Mucosa of stomach (tissue), 1 donor: ENCODE data around the gene COX7A1.
A peak's percentile ranks its signal among the peaks of the same experiment; 100 is the strongest.

Experiments
- H3K27me3 ChIP-seq: one replicate; pipeline ENCODE4 v1.7.0; 2013; ENCODE audit warnings: mild to moderate bottlenecking, low read length; ENCODE audit not compliant: control insufficient read depth, insufficient read depth
- H3K36me3 ChIP-seq: one replicate; pipeline ENCODE4 v1.7.0; 2013; ENCODE audit warnings: low read length; ENCODE audit not compliant: control insufficient read depth, insufficient read depth
- H3K4me1 ChIP-seq: one replicate; pipeline ENCODE4 v1.7.0; 2013; ENCODE audit warnings: mild to moderate bottlenecking, low read length; ENCODE audit not compliant: control insufficient read depth, insufficient read depth
- H3K4me3 ChIP-seq: one replicate; pipeline ENCODE4 v1.7.0; 2013; ENCODE audit warnings: low read length
- H3K9ac ChIP-seq: one replicate; pipeline ENCODE4 v1.7.0; 2013; ENCODE audit warnings: mild to moderate bottlenecking, low read length, moderate library complexity
- H3K9me3 ChIP-seq: one replicate; pipeline ENCODE4 v1.7.0; 2013; ENCODE audit warnings: mild to moderate bottlenecking, low read length, moderate library complexity; ENCODE audit not compliant: control insufficient read depth
- donor health status: Pancreatic carcinoma.

COX7A1 gene

GRCh38 chr19:36160821-36161596 lies 8.8 kb upstream of the COX7A1 start:
- Histone ChIP-seq H3K4me3 (no peak overlapping the region), H3K4me1 (no peaks in the 10 kb centered on the region), H3K36me3 (no peaks in the 10 kb centered on the region), H3K27me3 (no peaks in the 10 kb centered on the region), H3K9me3 (no peaks in the 10 kb centered on the region), H3K9ac (no peak overlapping the region)

GRCh38 chr19:36153126-36153525 lies 879 bp upstream of the COX7A1 start:
- H3K36me3 ChIP-seq, result peaks cover 21% of the 10 kb centered on the region
- no peaks in the 10 kb centered on the region for H3K9me3 ChIP-seq
- no peaks in the 10 kb centered on the region for H3K27me3 ChIP-seq
- no peak overlapping the region for H3K4me3 ChIP-seq
- no peaks in the 10 kb centered on the region for H3K4me1 ChIP-seq
- no peak overlapping the region for H3K9ac ChIP-seq

GRCh38 chr19:36152019-36152351 lies 262 bp downstream of the COX7A1 start:
- Histone ChIP-seq H3K36me3 (peaks cover 25% of the 10 kb centered on the region), H3K4me3 (peak overlapping the region; percentile 4), H3K4me1 (no peaks in the 10 kb centered on the region), H3K27me3 (no peaks in the 10 kb centered on the region), H3K9me3 (no peaks in the 10 kb centered on the region), H3K9ac (peak overlapping the region; percentile 65)

- H3K4me1 ChIP-seq, result no peaks in the 10 kb centered on the region
- peak overlapping the region; percentile 65 for H3K9ac ChIP-seq
- H3K27me3 ChIP-seq, result no peaks in the 10 kb centered on the region
- peaks cover 28% of the 10 kb centered on the region for H3K36me3 ChIP-seq
- H3K4me3 ChIP-seq, result peak overlapping the region; percentile 4
- no peaks in the 10 kb centered on the region for H3K9me3 ChIP-seq
These were observed 866 bp downstream of the COX7A1 start for GRCh38 chr19:36151144-36152018.

- no peaks in the 10 kb centered on the region for H3K4me1 ChIP-seq
- no peaks in the 10 kb centered on the region for H3K27me3 ChIP-seq
- H3K9me3 ChIP-seq, result no peaks in the 10 kb centered on the region
- no peak overlapping the region for H3K4me3 ChIP-seq
- H3K9ac ChIP-seq, result peak overlapping the region; percentile 34
- peaks cover 34% of the 10 kb centered on the region for H3K36me3 ChIP-seq
These were observed 1.7 kb downstream of the COX7A1 start for GRCh38 chr19:36150586-36150985.

GRCh38 chr19:36149673-36150406 lies 2.4 kb downstream of the COX7A1 start:
- H3K9ac ChIP-seq, result no peak overlapping the region
- no peaks in the 10 kb centered on the region for H3K9me3 ChIP-seq
- no peaks in the 10 kb centered on the region for H3K27me3 ChIP-seq
- no peaks in the 10 kb centered on the region for H3K4me1 ChIP-seq
- H3K4me3 ChIP-seq, result no peak overlapping the region
- H3K36me3 ChIP-seq, result peaks cover 34% of the 10 kb centered on the region

- Histone ChIP-seq H3K4me1 (peaks cover 9% of the 10 kb centered on the region), H3K4me3 (no peak overlapping the region), H3K36me3 (peaks cover 31% of the 10 kb centered on the region), H3K27me3 (no peaks in the 10 kb centered on the region), H3K9ac (no peak overlapping the region), H3K9me3 (no peaks in the 10 kb centered on the region)
These were observed 7.6 kb downstream of the COX7A1 start for GRCh38 chr19:36144624-36145023.

GRCh38 chr19:36142496-36142895 lies 9.8 kb downstream of the COX7A1 start:
- H3K36me3 ChIP-seq, result peaks cover 21% of the 10 kb centered on the region
- H3K9ac ChIP-seq, result no peak overlapping the region
- H3K4me1 ChIP-seq, result peaks cover 14% of the 10 kb centered on the region
- no peaks in the 10 kb centered on the region for H3K9me3 ChIP-seq
- no peak overlapping the region for H3K4me3 ChIP-seq
- H3K27me3 ChIP-seq, result no peaks in the 10 kb centered on the region

GRCh38 chr19:36142046-36142445 lies 10.2 kb downstream of the COX7A1 start:
- H3K4me3 ChIP-seq, result no peak overlapping the region
- H3K9me3 ChIP-seq, result no peaks in the 10 kb centered on the region
- H3K9ac ChIP-seq, result no peak overlapping the region
- H3K27me3 ChIP-seq, result no peaks in the 10 kb centered on the region
- H3K4me1 ChIP-seq, result peaks cover 18% of the 10 kb centered on the region
- H3K36me3 ChIP-seq, result peaks cover 18% of the 10 kb centered on the region

GRCh38 chr19:36141039-36141927 lies 11.0 kb downstream of the COX7A1 start:
- Histone ChIP-seq H3K4me3 (no peak overlapping the region), H3K4me1 (peaks cover 26% of the 10 kb centered on the region), H3K36me3 (peaks cover 13% of the 10 kb centered on the region), H3K27me3 (no peaks in the 10 kb centered on the region), H3K9ac (peak overlapping the region; percentile 100), H3K9me3 (no peaks in the 10 kb centered on the region)

- no peaks in the 10 kb centered on the region for H3K27me3 ChIP-seq
- no peaks in the 10 kb centered on the region for H3K9me3 ChIP-seq
- peaks cover 31% of the 10 kb centered on the region for H3K4me1 ChIP-seq
- peak overlapping the region; percentile 100 for H3K9ac ChIP-seq
- H3K4me3 ChIP-seq, result peak overlapping the region; percentile 100
- H3K36me3 ChIP-seq, result peaks cover 8% of the 10 kb centered on the region
These were observed 11.8 kb downstream of the COX7A1 start for GRCh38 chr19:36140304-36141038.
